ENCODE data around the gene GBA3.

GBA3 gene

DNA sequence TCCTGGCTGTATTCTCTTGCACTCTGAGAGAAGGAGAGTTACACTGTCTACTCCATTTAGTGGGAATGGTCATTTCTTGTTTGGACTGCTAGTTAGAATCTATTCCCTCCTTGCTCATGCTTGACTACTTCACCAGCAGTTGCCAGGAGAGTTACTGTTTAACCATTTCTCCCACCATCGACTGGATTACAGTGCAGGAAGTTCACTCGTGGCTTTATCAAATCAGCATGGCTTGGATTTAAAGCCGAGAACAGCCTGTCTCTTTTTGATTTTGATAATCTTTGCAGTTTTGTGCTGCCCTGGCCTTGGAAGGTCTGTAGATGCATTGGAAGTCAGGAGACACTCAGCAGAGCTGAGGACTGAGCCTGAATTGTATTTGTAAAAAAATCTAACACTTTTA lies 3.2 kb downstream of the GBA3 start:
- DNase-seq (ENCODE audit: low read depth), result no peak

DNA sequence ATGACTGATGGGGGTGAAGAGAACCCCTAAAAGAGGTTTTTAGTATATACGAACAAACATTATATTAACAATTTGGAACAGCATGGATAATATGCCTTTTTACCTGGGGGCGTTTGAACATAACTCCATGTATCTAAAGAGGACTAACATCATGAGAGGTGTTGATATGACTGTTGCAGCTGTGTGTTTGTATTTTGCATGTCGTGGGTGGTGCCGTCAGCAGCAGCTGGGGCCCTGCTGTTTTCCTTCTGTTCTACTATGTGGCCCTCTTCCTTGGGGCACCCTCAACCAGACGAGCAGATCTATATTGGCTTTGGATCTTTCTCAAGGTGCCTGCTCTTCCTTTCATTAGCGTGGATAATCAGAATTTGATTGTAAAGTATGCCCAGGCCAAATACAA lies 11.2 kb downstream of the GBA3 start:
- DNase-seq (ENCODE audit: low read depth), result no peak

DNA sequence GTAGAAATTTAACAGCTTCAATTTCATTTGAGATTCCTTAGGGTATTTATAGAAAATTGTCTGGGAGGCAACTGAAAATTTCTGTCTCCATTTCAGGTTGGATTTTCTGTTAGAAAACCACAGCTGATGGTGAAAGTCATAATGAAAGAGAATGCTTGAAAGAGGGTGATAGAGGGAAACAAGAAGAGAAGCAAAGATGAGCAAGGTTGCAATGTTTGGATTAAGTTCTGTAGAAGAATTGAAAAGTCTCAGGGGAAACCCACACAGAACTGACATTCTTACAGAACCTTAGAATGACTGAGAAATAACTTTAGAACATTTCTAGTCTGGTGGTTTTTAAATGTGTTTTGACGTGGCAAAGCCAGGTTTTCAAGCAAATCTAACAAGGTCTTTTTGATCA lies 14.7 kb downstream of the GBA3 start:
- no peak for DNase-seq (ENCODE audit: low read depth)

DNA sequence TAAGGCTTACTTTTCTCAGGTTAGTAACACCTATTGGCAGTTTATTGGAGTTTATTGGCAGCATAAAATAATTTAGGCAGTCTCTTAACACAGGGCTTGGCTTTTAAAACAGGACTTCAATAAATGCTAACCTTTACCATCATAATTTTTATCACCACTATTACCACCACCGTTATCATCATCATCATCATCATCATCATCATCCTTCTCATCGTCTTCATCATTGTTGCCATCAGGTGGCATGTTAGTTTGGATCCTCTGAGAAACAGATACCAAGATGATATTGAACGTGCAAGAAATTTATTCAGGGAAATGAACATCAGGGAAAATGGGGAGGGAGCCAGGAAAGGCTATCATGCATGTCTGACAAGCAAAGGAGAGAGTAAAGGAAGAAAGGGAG lies 16.2 kb downstream of the GBA3 start:
- DNase-seq (ENCODE audit: low read depth), result no peak

DNA sequence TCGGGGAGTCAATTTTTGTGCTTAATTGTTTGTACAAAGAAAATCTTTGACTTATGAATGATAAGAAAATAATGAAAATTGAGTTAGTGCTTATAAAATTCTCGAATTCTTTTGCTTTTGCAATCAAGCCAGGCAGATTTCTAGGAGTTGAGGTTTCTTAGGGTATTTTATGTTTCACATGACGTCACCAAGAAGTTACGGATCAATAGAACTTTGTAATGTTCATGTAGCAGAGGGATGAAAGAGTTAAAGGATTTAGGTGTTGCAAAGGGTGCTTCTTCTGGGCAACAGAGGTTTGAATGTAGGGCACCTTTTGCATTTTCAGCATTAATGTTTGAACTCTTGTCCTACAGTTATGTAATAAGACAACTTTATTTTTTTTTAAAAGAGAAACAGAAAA lies 19.4 kb downstream of the GBA3 start:
- DNase-seq (ENCODE audit: low read depth), result no peak

DNA sequence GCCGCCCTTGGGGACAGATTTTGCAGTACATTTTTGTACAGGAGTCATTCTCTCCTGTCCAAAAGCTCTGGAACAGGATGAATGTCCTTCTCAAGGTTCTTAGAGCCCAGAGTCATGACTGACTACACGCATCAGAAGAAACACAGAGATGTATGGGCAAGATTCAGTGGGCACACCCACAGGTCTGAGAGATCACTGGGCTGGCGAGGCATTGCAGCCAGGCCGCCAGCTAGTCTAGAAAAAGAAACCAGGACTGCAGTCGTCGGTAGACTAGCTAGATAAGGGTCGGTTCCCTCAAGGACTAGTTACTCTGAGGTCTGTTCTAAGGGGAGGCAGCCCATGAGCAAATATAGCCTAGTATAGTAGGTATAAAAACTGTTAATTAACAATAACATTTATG lies 19.8 kb downstream of the GBA3 start:
- no peak for DNase-seq (ENCODE audit: low read depth)

DNA sequence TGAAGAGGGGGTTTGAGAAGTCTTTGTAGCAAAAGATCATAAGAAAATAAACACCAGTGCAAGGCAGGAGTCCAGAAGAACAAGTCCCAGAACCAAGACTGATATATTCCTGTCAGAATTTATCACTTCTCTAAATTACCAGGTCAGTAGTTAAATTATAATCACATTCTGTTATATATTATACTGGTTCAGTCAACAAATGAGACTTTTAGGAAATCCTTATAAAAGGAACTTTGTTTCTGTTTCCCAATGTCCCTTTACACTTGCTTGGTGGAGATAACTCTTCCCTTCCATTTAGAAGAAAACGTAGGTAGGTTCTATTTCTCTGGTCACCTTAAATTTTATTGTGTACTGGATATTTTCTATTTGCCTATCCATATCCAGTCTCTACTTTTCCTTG lies 21.1 kb downstream of the GBA3 start:
- DNase-seq (ENCODE audit: low read depth), result no peak

DNA sequence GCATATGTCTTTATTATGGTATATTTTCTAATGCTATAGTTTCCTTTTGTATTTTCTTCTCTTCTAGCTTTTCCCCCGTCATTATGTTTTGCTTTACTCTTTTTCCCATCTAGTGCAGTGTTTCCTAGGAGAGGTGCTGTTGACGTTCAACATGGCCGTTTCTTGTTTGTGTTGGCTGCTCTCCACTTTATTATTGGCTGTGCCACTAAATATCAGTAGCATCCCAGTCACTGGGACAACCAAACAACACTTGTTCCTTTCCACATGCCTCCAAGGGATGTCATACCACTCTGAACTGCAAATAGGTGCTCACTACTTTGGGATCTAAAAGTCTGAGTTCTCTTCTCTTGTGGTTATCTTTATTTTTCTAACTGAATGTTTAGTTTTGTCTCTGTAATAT lies 26.5 kb downstream of the GBA3 start:
- DNase-seq (ENCODE audit: low read depth), result no peak

DNA sequence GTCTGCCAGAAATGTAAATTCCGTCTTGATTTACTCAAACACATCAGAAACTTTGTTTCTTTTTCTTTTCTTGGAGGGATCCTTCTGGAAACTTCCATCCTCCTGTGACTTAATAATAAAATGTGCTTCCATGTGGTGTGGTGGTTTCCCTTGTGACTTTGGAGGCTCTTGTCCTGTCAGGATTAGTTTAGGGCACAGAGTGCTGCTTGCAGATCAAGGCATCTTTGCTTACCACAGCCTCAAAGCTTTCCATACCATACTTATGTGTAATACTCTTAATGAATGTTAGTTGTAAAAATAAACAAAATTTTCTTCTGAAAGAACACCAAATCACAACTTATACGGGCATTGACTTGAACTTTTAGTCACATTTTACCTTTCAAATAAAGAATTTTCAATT lies 27.4 kb downstream of the GBA3 start:
- no peak for DNase-seq (ENCODE audit: low read depth)

DNA sequence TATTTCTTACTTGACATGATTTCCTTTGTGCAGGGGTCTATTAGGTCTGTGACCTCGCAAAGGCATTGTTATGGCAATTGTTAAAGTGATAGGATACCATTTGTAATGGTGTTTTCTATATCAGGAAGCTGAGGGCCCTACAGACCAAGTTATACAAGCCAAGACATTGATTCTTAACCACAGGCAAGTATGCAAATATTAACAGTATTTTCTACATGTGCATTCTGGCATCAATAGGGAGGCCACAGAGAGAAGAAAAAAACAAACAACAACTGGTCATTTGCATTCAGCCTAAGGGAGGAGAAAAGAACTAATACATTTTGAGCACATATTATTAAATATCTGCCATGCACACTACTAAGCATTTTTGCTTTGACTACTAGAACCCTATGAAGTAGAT lies 28.5 kb downstream of the GBA3 start:
- DNase-seq (ENCODE audit: low read depth), result no peak

DNA sequence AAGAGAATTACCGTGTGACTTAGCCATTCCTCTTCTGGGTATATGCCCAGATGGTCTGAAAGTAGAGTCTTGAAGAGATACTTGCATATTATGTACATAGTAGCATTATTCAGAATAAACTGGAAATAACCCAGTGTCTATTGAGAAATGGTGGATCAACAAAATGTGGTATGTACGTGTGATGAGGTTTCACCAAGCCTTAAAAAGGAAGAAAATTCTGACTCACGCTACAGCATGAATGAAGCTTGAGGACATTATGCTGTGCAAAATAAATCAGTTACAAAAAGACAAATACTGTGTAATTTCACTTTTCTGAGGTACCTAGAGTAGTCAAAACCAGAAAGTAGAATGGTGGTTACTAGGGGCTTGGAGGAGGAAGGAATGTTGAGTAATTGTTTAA lies 37.3 kb downstream of the GBA3 start:
- no peak for DNase-seq (ENCODE audit: low read depth)

DNA sequence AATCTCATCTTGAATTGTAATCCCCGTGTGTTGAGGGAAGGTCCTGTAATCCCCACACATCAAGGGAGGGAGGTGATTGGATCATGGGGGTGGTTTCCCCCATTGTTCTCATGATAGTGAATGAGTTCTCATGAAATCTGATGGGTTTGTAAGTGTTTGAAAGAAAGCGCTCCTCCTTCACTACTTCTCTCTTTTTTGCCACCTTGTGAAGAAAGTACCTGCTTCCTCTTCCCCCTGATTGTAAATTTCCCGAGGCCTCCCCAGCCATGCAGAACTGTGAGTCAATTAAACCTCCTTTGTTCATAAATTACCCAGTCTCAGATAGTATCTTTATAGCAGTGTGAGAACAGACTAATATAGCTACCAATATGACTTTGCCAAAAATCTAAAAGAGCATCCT lies 41.1 kb downstream of the GBA3 start:
- DNase-seq (ENCODE audit: low read depth), result no peak

DNA sequence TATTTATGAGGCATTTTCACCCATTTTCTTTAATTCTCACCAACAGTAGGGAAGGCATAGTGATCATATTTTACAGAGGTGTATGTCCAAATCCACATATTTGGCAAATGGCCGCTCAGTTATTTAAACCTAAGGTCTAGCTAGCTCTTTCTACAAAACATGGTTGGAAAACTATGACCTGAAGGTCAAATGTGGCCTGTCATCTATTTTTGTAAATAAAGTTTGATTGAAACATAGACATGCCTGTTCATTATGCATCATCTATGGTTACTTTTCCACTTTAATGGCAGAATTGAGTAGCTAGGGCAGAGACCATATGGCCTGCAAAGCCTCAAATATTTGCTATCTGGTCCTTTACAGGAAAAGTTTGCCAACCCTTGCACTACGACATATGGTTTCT lies 44.2 kb downstream of the GBA3 start:
- no peak for DNase-seq (ENCODE audit: low read depth)

DNA sequence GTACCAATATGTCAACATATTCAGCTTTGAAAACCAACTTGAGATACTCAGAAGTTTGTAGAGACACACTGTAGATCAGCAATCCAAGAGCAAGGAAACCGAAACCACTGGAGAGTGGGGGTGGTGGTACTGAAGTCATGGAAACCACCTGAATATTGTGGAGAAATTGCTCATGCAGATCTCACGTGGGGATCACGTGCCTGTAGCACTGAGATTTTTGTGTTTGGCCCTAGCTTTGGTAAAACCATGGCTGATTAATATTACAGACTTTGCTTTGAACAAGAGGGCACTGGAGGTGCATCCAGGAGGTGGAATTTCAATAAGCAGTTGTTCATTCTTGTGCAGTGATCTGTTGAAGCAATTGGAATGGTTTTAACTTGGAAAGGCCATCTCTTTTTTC lies 47.2 kb downstream of the GBA3 start:
- no peak for DNase-seq (ENCODE audit: low read depth)

DNA sequence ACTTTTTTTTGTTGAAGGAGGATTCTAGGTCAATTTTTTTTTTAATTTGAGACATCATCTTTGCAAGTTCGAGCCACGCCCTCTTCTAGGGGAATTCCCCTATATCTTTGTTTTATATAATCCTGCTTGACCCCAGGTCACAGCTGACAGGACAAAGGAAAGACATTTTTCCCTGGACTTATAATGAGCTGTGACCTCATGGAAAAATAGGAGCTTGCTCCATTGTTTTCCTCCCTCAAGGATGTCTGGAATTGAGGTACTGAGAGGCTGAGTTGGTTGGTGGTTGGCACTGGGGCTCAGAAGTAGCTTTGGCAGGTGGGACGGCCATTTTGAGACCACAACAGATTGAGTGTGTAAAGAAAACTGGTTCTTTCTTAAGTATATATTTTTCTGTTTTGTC lies 49.0 kb downstream of the GBA3 start:
- no peak for DNase-seq (ENCODE audit: low read depth)

DNA sequence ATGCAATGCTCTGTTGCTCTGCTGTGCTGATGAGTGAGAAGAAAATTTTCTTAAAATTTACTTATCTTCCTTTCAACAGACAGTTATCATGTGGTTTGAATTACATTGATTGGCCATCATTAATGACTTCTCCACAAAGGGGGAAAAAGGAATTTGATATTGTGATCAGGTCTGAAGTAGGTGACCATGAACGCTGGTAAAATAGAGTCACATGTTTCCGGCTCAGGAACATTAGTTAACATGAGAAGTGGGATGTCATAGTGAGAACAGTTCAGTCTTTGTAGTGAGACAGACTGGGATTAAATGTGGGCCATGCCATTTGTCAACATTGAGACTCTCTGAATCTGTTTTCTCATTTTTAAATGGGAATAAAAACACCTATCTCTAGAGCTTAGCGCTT lies 50.6 kb downstream of the GBA3 start:
- DNase-seq (ENCODE audit: low read depth), result no peak

DNA sequence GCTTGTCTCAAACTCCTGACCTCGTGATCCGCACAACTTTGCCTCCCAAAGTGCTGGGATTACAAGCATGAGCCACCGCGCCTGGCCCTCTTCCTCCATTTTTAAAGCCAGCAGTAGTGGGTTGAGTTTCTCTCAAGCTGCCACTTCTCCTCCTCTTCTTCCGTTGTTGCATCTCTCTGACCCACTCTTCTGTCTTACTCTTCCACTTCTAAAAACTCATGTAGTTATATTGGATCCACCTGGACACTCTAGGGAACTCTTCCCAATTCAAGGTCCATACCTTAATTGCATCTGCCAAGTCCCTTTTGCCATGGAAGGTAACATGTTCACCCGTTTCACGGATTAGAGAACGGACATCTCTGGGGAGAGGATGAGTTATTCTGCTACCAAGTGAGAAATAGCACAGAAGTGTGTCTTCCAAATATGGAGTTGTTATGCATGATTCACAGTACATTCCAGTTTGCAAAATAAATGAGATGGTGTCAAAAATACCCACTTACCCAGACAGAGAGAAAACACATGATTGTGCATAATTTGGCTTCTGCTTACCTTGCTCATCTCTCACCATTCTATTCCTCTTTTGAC lies 51.8 kb downstream of the GBA3 start:
- no peak for DNase-seq (ENCODE audit: low read depth)

DNA sequence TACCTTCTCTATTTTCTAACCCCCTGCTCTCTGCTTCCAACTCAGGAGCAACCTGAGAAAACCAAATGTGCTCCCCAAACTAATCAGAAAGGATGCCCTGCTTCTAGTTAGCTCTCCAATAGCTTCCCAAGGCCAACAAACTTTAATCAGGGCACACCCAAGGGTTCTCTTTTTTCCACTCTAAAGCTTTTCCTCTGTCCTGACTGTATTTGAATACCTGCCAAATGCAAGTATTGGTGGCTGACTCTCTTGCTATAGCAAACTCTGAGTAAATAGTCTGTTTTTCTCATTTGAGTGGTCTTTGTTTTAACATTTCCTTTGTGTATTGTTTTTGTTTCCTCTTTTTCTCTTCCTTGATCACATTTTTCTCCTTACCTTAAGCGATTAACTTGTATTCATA lies 52.5 kb downstream of the GBA3 start:
- no peak for DNase-seq (ENCODE audit: low read depth)

DNA sequence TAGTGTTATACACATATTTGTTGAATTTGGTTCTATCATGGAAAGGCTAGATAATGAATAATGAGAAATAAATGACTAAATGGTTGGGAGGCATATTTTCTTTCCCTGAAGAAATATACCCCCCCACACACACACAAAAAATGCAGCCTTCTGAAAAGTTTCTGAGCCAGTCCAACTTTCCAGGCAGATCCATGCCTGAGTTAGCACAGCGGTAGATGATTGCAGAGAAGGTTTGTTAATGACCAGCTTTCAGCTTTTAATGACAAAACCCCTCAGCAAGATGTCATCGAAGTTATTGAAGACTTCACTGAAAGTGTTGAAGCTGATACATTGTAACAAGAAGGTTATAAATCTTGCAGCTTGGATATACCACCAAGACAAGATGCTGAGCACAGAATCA lies 61.4 kb downstream of the GBA3 start:
- DNase-seq (ENCODE audit: low read depth), result no peak

DNA sequence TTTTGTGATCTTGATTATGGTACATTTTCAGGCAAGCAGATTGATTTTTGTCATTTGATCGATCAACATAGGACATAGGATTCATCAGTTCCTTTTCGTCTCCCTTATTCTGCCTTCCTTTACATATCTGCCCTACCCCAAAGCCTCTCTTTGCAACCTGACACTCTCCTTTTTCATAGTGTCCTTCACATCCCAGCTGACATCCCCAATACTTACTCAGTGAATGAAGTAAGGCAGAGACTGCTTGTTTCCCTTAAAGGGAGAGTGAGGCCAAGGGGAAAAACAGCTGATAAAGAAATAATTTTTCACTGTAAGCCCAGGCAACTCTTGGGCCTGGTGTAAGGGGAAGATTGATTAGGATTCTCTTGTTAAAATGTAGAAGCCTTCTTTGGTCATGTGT lies 69.8 kb downstream of the GBA3 start:
- no peak for DNase-seq (ENCODE audit: low read depth)

DNA sequence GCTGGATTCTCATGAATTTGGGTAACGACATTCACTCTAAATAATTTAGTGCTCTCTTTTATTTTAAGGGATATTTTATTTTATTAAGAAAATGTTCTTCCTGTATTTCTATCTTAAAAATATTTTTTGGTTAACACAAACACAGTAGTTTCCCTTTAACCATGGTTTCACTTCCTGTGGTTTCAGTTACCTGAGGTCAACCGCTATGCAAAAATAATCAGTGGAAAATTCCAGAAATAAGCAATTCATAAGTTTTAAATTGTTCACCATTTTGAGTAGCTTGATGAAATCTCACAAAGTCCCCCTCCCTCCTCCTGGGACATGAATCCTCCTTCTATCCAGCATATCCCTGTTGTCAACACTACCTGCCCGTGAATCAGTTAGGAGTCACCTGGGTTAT lies 71.4 kb downstream of the GBA3 start:
- no peak for DNase-seq (ENCODE audit: low read depth)

DNA sequence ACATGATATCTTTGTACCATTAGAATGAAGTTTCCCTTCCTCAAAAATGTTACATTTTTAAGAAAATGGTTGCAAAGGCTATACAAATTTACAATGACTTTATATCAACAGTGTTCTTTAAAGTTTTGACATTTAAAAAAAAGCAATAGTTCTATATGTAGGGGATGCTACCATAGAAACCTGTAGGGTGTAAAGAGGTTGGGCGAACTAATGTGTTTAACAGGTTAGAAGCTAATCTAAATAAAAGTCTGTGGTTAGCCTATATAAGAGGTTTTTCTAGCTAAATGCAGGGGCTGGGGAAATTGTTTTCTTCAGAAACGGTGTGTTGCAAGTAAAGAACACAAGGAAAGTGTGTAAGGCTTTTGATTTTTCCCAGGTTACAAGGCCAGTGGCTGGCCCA lies 73.3 kb downstream of the GBA3 start:
- no peak for DNase-seq (ENCODE audit: low read depth)

DNA sequence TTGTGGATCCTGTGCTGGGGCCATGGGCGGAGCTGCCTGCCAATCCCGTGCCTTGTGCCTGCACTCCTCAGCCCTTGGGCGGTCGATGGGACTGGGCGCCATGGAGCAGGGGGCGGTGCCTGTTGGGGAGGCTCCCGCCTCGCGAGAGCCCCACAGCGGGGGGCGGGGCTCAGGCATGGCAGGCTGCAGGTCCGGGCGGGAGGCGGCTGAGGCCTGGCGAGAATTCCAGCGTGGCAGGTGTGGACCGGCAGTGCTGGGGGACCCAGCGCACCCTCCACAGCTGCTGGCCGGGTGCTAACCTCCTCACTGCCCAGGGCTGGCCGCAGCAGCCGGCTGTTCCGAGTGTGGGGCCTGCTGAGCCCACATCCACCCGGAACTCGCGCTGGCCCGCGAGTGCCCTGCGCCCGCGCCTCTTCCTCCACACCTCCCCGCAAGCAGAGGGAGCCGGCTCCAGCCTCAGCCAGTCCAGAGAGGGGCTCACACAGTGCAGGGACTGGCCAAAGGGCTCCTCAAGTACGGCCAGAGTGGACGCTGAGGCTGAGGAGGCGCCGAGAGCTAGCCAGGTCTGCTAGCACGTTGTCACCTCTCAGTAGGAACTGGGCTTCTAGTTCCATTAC lies 85.9 kb downstream of the GBA3 start:
- no peak for DNase-seq (ENCODE audit: low read depth)

DNA sequence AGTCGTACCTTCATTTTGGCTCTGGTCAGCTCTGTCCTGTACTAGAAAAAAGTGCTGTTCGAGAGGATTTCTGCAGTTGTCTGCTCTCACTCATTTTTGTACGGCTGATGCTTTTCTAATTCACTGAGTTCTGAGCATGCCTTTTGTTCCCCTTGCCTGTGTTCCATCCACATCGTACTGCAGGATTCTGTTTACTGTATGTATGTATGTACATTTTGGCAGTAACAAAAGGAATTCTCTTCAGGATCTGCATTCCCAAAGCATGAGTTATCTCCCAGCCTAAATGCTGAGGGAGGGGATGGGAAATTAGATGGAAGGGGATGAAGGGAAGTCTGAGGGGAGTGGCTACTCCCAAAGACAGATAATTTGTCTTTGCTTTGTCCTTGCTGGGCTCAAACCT lies 87.6 kb downstream of the GBA3 start:
- no peak for DNase-seq (ENCODE audit: low read depth)

DNA sequence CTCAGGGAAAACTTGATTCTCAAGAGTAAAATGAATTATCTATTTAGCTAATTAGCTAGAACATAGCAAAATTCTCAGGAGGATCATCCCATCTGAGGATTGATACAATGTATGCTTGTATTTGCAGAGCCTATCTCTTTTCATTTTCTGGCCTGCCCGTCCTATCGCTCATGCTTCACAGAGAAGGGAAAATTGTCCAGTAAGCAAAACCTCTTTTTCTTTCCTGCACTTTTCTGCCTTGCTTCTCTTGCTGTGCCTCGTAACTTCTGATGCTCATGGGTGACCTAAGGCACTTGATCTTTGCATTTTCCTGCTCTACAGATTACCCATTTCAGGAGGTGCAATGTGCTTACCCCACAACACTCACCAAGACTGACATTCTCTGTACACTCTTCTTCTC lies 88.1 kb downstream of the GBA3 start:
- DNase-seq (ENCODE audit: low read depth), result no peak

All from stimulated activated CD8-positive, alpha-beta memory T cell treated with anti-CD3 and anti-CD28 coated beads, Interleukin-15, amount 100 ng/mL, for 1 hour (primary cell).